Measurements from ENCODE around the gene RAD1. TPM values are rescaled to one million over a fixed set of nuclear protein-coding genes. Genes with fewer than 3 reads are reported as not detected.

The RAD1 gene
- polyA plus RNA-seq, 3 donors = 8.5 to 9.6 (median 9.4) TPM

DNA sequence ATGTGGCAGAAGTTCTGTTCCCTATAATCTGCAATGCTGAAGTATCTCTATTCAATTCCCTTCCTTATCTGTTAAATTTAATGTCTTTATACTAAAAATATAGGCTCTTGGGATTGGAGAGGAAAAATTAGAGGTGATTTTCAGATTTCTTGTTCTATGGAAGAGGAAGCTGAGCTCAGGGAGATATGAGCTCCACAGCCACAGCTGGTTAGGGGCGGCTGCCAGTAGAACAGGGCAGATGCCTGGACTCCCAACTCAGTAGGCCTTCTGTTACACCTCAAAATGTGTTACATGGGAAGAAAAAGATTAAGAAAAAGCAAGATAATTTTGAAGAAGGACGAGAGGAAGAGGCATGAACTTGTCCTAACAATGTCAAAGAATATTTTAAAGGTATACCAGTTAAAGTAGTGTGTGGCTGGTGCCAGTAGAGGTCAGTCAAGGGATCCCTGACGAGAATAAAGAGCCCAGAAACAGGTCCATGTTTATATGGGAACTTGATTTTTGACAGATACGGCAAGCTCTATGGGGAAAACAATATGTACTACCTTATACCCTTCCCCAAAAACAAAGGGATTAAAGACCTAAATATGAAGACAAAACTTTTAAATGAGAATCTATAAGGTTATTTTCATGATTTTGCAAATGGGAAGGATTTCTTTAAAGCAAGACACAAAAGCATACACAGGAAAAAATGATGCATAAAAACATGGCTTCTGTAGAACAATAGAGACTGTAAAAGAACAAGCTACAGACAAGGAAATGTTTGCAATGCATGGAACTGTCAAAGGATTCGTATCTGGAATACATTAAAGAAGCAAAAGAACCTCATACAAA lies 42.8 kb upstream of the RAD1 start:
- H3K4me1 Mint-ChIP-seq = no peaks in the 10 kb centered on the region
- no peaks in the 10 kb centered on the region for H3K27me3 ChIP-seq (ENCODE audit: control insufficient read depth in 2 of 2, insufficient read depth in 2 of 2, low read length in 2 of 2)
- no peaks in the 10 kb centered on the region for H3K4me1 ChIP-seq (ENCODE audit: control insufficient read depth in 1 of 2, insufficient read depth in 2 of 2, low read length in 2 of 2)
- no peak overlapping the region for H3K4me3 Mint-ChIP-seq
- no peaks in the 10 kb centered on the region for H3K9me3 ChIP-seq (replicated peaks in 1 of 2; ENCODE audit: control insufficient read depth in 1 of 2, insufficient read depth in 1 of 2, low read length in 2 of 2)
- no CpG with 5 or more reads among the region's 5 CpGs for WGBS (ENCODE audit: insufficient coverage)
- H3K27me3 Mint-ChIP-seq (ENCODE audit: low read depth in 3 of 3) = no peaks in the 10 kb centered on the region
- H3K36me3 Mint-ChIP-seq = peaks cover 25 to 48% of the 10 kb centered on the region in 2 donors
- no peak overlapping the region for H3K4me2 ChIP-seq (replicated peaks; ENCODE audit: extremely low read depth, low read length, poor library complexity, severe bottlenecking)
- H3K9ac ChIP-seq (ENCODE audit: insufficient read depth, low read length, poor library complexity, severe bottlenecking) = no peak overlapping the region
- no peak overlapping the region for H2AFZ ChIP-seq (ENCODE audit: insufficient read depth, low read depth, low read length, poor library complexity, severe bottlenecking)
- no peak overlapping the region for H3K27ac ChIP-seq (ENCODE audit: low read depth in 1 of 2, low read length in 2 of 2)
- TF ChIP-seq, protein P1, sequence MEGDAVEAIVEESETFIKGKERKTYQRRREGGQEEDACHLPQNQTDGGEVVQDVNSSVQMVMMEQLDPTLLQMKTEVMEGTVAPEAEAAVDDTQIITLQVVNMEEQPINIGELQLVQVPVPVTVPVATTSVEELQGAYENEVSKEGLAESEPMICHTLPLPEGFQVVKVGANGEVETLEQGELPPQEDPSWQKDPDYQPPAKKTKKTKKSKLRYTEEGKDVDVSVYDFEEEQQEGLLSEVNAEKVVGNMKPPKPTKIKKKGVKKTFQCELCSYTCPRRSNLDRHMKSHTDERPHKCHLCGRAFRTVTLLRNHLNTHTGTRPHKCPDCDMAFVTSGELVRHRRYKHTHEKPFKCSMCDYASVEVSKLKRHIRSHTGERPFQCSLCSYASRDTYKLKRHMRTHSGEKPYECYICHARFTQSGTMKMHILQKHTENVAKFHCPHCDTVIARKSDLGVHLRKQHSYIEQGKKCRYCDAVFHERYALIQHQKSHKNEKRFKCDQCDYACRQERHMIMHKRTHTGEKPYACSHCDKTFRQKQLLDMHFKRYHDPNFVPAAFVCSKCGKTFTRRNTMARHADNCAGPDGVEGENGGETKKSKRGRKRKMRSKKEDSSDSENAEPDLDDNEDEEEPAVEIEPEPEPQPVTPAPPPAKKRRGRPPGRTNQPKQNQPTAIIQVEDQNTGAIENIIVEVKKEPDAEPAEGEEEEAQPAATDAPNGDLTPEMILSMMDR (IDR thresholded peaks at IDR 0.05) = peak; percentile 37
- no peak for DNase-seq
- no peaks in the 10 kb centered on the region for H4K20me1 ChIP-seq (ENCODE audit: insufficient read depth, low read length)
- intact Hi-C loops (cut with micrococcal nuclease) = no loop called here
- H3K9me3 Mint-ChIP-seq = no peaks in the 10 kb centered on the region
- H3K4me3 ChIP-seq (replicated peaks in 1 of 3; ENCODE audit: low read depth in 2 of 3, low read length in 3 of 3) = no peak overlapping the region
- peak overlapping the region in 1 of 7 donors; percentile 65 for H3K27ac Mint-ChIP-seq
- H3K79me2 ChIP-seq (ENCODE audit: insufficient read depth, low read length) = no peaks in the 10 kb centered on the region
- peaks cover 25 to 48% of the 10 kb centered on the region in 2 donors for H3K36me3 ChIP-seq (replicated peaks in 1 of 2; ENCODE audit: control insufficient read depth in 1 of 2, insufficient read depth in 2 of 2, low read length in 2 of 2)

DNA sequence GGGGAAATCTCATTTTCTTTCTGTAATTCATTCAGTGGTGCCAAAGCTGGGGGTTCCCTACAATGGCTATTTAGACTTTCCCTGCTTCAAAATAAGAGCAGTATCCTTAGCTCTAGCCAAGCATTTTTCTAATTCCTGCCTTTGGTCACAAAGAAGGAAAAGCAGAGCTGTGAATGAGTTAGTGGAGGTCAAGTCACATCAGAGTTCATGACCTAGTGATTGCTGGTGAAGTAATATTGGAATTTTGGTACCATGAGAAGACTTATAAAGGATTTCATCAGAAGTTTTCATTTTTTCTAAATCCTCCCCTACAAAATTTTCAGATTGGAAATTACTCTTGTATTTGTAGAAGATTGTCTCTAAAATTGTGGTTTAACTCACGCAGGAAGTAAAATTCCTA lies 42.0 kb upstream of the RAD1 start:
- Histone ChIP-seq H4K20me1 (ENCODE audit: insufficient read depth, low read length) (no peaks in the 10 kb centered on the region), H3K4me3 (replicated peaks in 1 of 3; ENCODE audit: low read depth in 2 of 3, low read length in 3 of 3) (no peak overlapping the region), H3K9ac (ENCODE audit: insufficient read depth, low read length, poor library complexity, severe bottlenecking) (no peak overlapping the region), H3K4me2 (replicated peaks; ENCODE audit: extremely low read depth, low read length, poor library complexity, severe bottlenecking) (no peak overlapping the region), H3K36me3 (replicated peaks in 1 of 2; ENCODE audit: control insufficient read depth in 1 of 2, insufficient read depth in 2 of 2, low read length in 2 of 2) (peaks cover 31 to 55% of the 10 kb centered on the region in 2 donors), H3K9me3 (replicated peaks in 1 of 2; ENCODE audit: control insufficient read depth in 1 of 2, insufficient read depth in 1 of 2, low read length in 2 of 2) (no peaks in the 10 kb centered on the region), H3K4me1 (ENCODE audit: control insufficient read depth in 1 of 2, insufficient read depth in 2 of 2, low read length in 2 of 2) (no peaks in the 10 kb centered on the region), H2AFZ (ENCODE audit: insufficient read depth, low read depth, low read length, poor library complexity, severe bottlenecking) (no peak overlapping the region), H3K27ac (ENCODE audit: low read depth in 1 of 2, low read length in 2 of 2) (no peak overlapping the region), H3K79me2 (ENCODE audit: insufficient read depth, low read length) (no peaks in the 10 kb centered on the region), H3K27me3 (ENCODE audit: control insufficient read depth in 2 of 2, insufficient read depth in 2 of 2, low read length in 2 of 2) (no peaks in the 10 kb centered on the region)
- peak in 1 of 3 donors; percentile 8 for DNase-seq
- Mint-ChIP-seq H3K36me3 (peaks cover 32 to 56% of the 10 kb centered on the region in 2 donors), H3K4me3 (no peak overlapping the region), H3K4me1 (no peaks in the 10 kb centered on the region), H3K27ac (no peak overlapping the region), H3K9me3 (no peaks in the 10 kb centered on the region), H3K27me3 (ENCODE audit: low read depth in 3 of 3) (no peaks in the 10 kb centered on the region)
- TF ChIP-seq, protein P1 (IDR thresholded peaks at IDR 0.05) = no peak
- intact Hi-C loops (cut with micrococcal nuclease) = no loop called here
- WGBS (ENCODE audit: insufficient coverage) = no CpG with 5 or more reads among the region's 1 CpG
